OCI-LY7 (cell line): ENCODE measurements around the gene TBC1D3G. TPM values are rescaled to one million over a fixed set of nuclear protein-coding genes. Genes with fewer than 3 reads are reported as not detected.
"Not testable (repeated sequence)": the region's sequence is repeated elsewhere in the genome, so short reads cannot be mapped to it uniquely, and the experiment has no call there.

Experiments used
- BruUV-seq: library from RNA; stranded (reverse); fragments of 400-500 nt; replicated peaks from 2 replicates; lab custom pipeline; 2021; lab: Mats Ljungman, UMichigan
- CTCF ChIA-PET: fragments of 300-600 bp; sonication (Branson Sonifier 250); formaldehyde crosslinking; loops from one replicate; lab custom pipeline; 2022; ENCODE audit warnings: antibody characterized with exemption; ENCODE audit not compliant: unreplicated experiment; lab: Charles Lee
- POLR2A ChIA-PET: fragments of 300-600 bp; sonication (Branson Sonifier 250); formaldehyde crosslinking; loops from one replicate; lab custom pipeline; 2022; ENCODE audit warnings: antibody characterized with exemption; lab: Charles Lee
- DNase-seq: peaks from one replicate; pipeline ENCODE4 v3.0.0-alpha.2; 2015; ENCODE audit warnings: low spot score
- H2AFZ ChIP-seq: fragments of 200-600 bp; sonication (generic), shearing (Covaris generic); 2 replicates; pipeline ENCODE4 v1.6.1; 2014; ENCODE audit warnings: mild to moderate bottlenecking, antibody characterized with exemption, low read length, moderate library complexity
- H3K27ac ChIP-seq: fragments of 200-600 bp; sonication (generic); 2 replicates; pipeline ENCODE4 v1.5.1; 2014; ENCODE audit warnings: mixed run types, low read depth, mild to moderate bottlenecking, moderate library complexity, low read length, inconsistent platforms; ENCODE audit not compliant: poor library complexity, severe bottlenecking
- H3K36me3 ChIP-seq: fragments of 200-600 bp; sonication (generic); 2 replicates; pipeline ENCODE4 v1.6.1; 2014; ENCODE audit warnings: mild to moderate bottlenecking, antibody characterized with exemption, low read length, moderate library complexity, mixed read lengths; ENCODE audit not compliant: insufficient read depth
- H3K4me1 ChIP-seq: fragments of 200-600 bp; sonication (generic); 2 replicates; pipeline ENCODE4 v1.5.1; 2014; ENCODE audit warnings: mild to moderate bottlenecking, low read length; ENCODE audit not compliant: insufficient read depth, poor library complexity, severe bottlenecking
- H3K4me2 ChIP-seq: fragments of 200-600 bp; sonication (generic); 2 replicates; pipeline ENCODE4 v1.6.1; 2014; ENCODE audit warnings: mild to moderate bottlenecking, low read length
- H3K4me3 ChIP-seq: fragments of 200-600 bp; sonication (generic); 2 replicates; pipeline ENCODE4 v1.5.1; 2014; ENCODE audit warnings: mild to moderate bottlenecking, low read depth, low read length; ENCODE audit not compliant: poor library complexity, severe bottlenecking
- H3K79me2 ChIP-seq: fragments of 200-600 bp; sonication (generic); 2 replicates; pipeline ENCODE4 v1.6.1; 2016; ENCODE audit warnings: low read depth, mild to moderate bottlenecking, low read length, moderate library complexity, mixed read lengths; ENCODE audit not compliant: insufficient read depth
- H3K9me2 ChIP-seq: fragments of 200-600 bp; sonication (generic); 2 replicates; pipeline ENCODE4 v1.6.1; 2016; ENCODE audit warnings: mild to moderate bottlenecking, low read length, mixed read lengths; ENCODE audit not compliant: insufficient read depth
- H3K9me3 ChIP-seq: fragments of 200-600 bp; sonication (generic); 2 replicates; pipeline ENCODE4 v1.6.1; 2014; ENCODE audit warnings: mild to moderate bottlenecking, mixed run types, low read length, mixed read lengths
- H4K20me1 ChIP-seq: fragments of 200-600 bp; sonication (generic); 2 replicates; pipeline ENCODE4 v1.6.1; 2014; ENCODE audit warnings: mild to moderate bottlenecking, antibody characterized with exemption, low read length, moderate library complexity, mixed read lengths; ENCODE audit not compliant: insufficient read depth
- intact Hi-C: fragments of 100-400 bp; cut with micrococcal nuclease; formaldehyde crosslinking; loops from one replicate; pipeline ENCODE4 v1.10.0; 2022; ENCODE audit not compliant: unreplicated experiment
- small RNA-seq: library from RNA; depleted of rRNA; stranded (forward); fragments of <200 nt; gene quantifications from one replicate; pipeline ENCODE3, GENCODE V24; 2014
- total RNA-seq, 2 experiments: library from RNA; depleted of rRNA in 1 of 2; stranded (reverse); fragments of >200 nt in 1 of 2; shearing (Covaris generic) in 1 of 2; gene quantifications; 2 replicates each; pipeline ENCODE4 v1.2.3, GENCODE V29; 2014 to 2022

Gene TBC1D3G
- total RNA-seq, 2 experiments from 2014 or later: not detected

GRCh38 chr17:36362496-36362895, 38.8 kb downstream of the TBC1D3G start:
- intact Hi-C loops, H3K36me3 ChIP-seq, H4K20me1 ChIP-seq, H3K9me2 ChIP-seq, POLR2A ChIA-PET, BruUV-seq, H3K9me3 ChIP-seq, H3K4me1 ChIP-seq, H3K79me2 ChIP-seq, H3K27ac ChIP-seq, DNase-seq, H3K4me3 ChIP-seq, CTCF ChIA-PET, H2AFZ ChIP-seq, H3K4me2 ChIP-seq: not testable (repeated sequence)

GRCh38 chr17:36375938-36376337, 52.3 kb downstream of the TBC1D3G start:
- H4K20me1 ChIP-seq, H3K9me2 ChIP-seq, DNase-seq, POLR2A ChIA-PET, H2AFZ ChIP-seq, H3K36me3 ChIP-seq, BruUV-seq, H3K4me1 ChIP-seq, H3K9me3 ChIP-seq, H3K27ac ChIP-seq, H3K4me2 ChIP-seq, H3K79me2 ChIP-seq, intact Hi-C loops, CTCF ChIA-PET, H3K4me3 ChIP-seq: not testable (repeated sequence)

Small RNA genes within 50 kb of the gene (small RNA-seq; reads per million reads assigned to genes)
- not detected for gene RF00019

Other genes starting within 250 kb of the TBC1D3G start
- not detected in 2 replicates for gene CCL3, start 233.7 kb upstream of the TBC1D3G start, total RNA-seq (2014; rRNA removed; shearing (Covaris generic))
- gene CCL3, start 233.7 kb upstream of the TBC1D3G start, total RNA-seq (2022): not detected in 2 replicates
- gene CCL4, start 220.1 kb upstream of the TBC1D3G start, total RNA-seq (2014; rRNA removed; shearing (Covaris generic)): 0.09 TPM in 1 of 2 replicates, not detected in the other
- gene CCL4, start 220.1 kb upstream of the TBC1D3G start, total RNA-seq (2022): not detected in 2 replicates
- 1.5 and 3.0 TPM in 2 replicates for gene TBC1D3B, start 147.2 kb upstream of the TBC1D3G start, total RNA-seq (2014; rRNA removed; shearing (Covaris generic))
- gene TBC1D3B, start 147.2 kb upstream of the TBC1D3G start, total RNA-seq (2022): 12.8 and 13.8 TPM in 2 replicates
- gene CCL3L1, start 127.1 kb upstream of the TBC1D3G start, total RNA-seq (2014; rRNA removed; shearing (Covaris generic)): 0.10 TPM in 1 of 2 replicates, not detected in the other
- gene CCL3L1, start 127.1 kb upstream of the TBC1D3G start, total RNA-seq (2022): 0.44 TPM in 1 of 2 replicates, not detected in the other
- 0.50 TPM in 1 of 2 replicates, not detected in the other for gene CCL4L2, start 112.8 kb upstream of the TBC1D3G start, total RNA-seq (2014; rRNA removed; shearing (Covaris generic))
- not detected in 2 replicates for gene CCL4L2, start 112.8 kb upstream of the TBC1D3G start, total RNA-seq (2022)
- 0.19 TPM in 1 of 2 replicates, not detected in the other for gene TBC1D3I, start 59.3 kb upstream of the TBC1D3G start, total RNA-seq (2014; rRNA removed; shearing (Covaris generic))
- gene TBC1D3I, start 59.3 kb upstream of the TBC1D3G start, total RNA-seq (2022): 0.55 and 0.79 TPM in 2 replicates
- gene TBC1D3H, start 64.6 kb downstream of the TBC1D3G start, total RNA-seq (2014; rRNA removed; shearing (Covaris generic)): not detected in 2 replicates
- gene TBC1D3H, start 64.6 kb downstream of the TBC1D3G start, total RNA-seq (2022): not detected in 2 replicates
- 40.4 and 42.2 TPM in 2 replicates for gene ZNHIT3, start 162.8 kb downstream of the TBC1D3G start, total RNA-seq (2014; rRNA removed; shearing (Covaris generic))
- 47.7 and 50.2 TPM in 2 replicates for gene ZNHIT3, start 162.8 kb downstream of the TBC1D3G start, total RNA-seq (2022)
- 109 and 124 TPM in 2 replicates for gene MYO19, start 211.0 kb downstream of the TBC1D3G start, total RNA-seq (2014; rRNA removed; shearing (Covaris generic))
- gene MYO19, start 211.0 kb downstream of the TBC1D3G start, total RNA-seq (2022): 154 and 169 TPM in 2 replicates
- gene PIGW, start 211.1 kb downstream of the TBC1D3G start, total RNA-seq (2014; rRNA removed; shearing (Covaris generic)): 4.6 and 5.6 TPM in 2 replicates
- gene PIGW, start 211.1 kb downstream of the TBC1D3G start, total RNA-seq (2022): 15.3 and 17.3 TPM in 2 replicates
- 66.5 and 76.1 TPM in 2 replicates for gene GGNBP2, start 221.0 kb downstream of the TBC1D3G start, total RNA-seq (2014; rRNA removed; shearing (Covaris generic))
- 115 and 123 TPM in 2 replicates for gene GGNBP2, start 221.0 kb downstream of the TBC1D3G start, total RNA-seq (2022)